ENCODE data around the gene TMEM209.
A peak's percentile ranks its signal among the peaks of the same experiment; 100 is the strongest.
"Not testable (repeated sequence)": the region's sequence is repeated elsewhere in the genome, so short reads cannot be mapped to it uniquely, and the experiment has no call there.

TMEM209 gene

GRCh38 chr7:130133029-130133782 lies 72.0 kb downstream of the TMEM209 start:
- Mint-ChIP-seq H3K27ac (no peak overlapping the region), H3K36me3 (peaks cover 68% of the 10 kb centered on the region), H3K4me1 (peaks cover 14% of the 10 kb centered on the region), H3K4me3 (no peak overlapping the region), H3K9me3 (no peaks in the 10 kb centered on the region)
- DNase-seq (ENCODE audit: low spot score in 2 of 2): no peak
- ATAC-seq: no peak

- Mint-ChIP-seq H3K4me1 (peaks cover 14% of the 10 kb centered on the region), H3K4me3 (no peak overlapping the region), H3K36me3 (peaks cover 70% of the 10 kb centered on the region), H3K9me3 (no peaks in the 10 kb centered on the region), H3K27ac (no peak overlapping the region)
- ATAC-seq (no peak), DNase-seq (ENCODE audit: low spot score in 2 of 2) (no peak)
These were observed 73.0 kb downstream of the TMEM209 start for GRCh38 chr7:130131964-130132875.

GRCh38 chr7:130131191-130131834 lies 73.9 kb downstream of the TMEM209 start:
- Mint-ChIP-seq H3K4me1 (peaks cover 10% of the 10 kb centered on the region), H3K27ac (no peak overlapping the region), H3K9me3 (no peaks in the 10 kb centered on the region), H3K4me3 (no peak overlapping the region), H3K36me3 (peaks cover 78% of the 10 kb centered on the region)
- DNase-seq (ENCODE audit: low spot score in 2 of 2) (no peak), ATAC-seq (no peak)

- Mint-ChIP-seq H3K4me1 (no peaks in the 10 kb centered on the region), H3K4me3 (no peak overlapping the region), H3K9me3 (no peaks in the 10 kb centered on the region), H3K27ac (no peak overlapping the region), H3K36me3 (peaks cover 85% of the 10 kb centered on the region)
- no peak for ATAC-seq
- no peak for DNase-seq (ENCODE audit: low spot score in 2 of 2)
These were observed 76.2 kb downstream of the TMEM209 start for GRCh38 chr7:130129011-130129411.

GRCh38 chr7:130127821-130128317 lies 77.3 kb downstream of the TMEM209 start:
- H3K4me3 Mint-ChIP-seq: no peak overlapping the region
- no peaks in the 10 kb centered on the region for H3K4me1 Mint-ChIP-seq
- ATAC-seq: no peak
- H3K9me3 Mint-ChIP-seq: no peaks in the 10 kb centered on the region
- peaks cover 86% of the 10 kb centered on the region for H3K36me3 Mint-ChIP-seq
- DNase-seq (ENCODE audit: low spot score in 2 of 2): no peak
- no peak overlapping the region for H3K27ac Mint-ChIP-seq

GRCh38 chr7:130127404-130127803 lies 77.8 kb downstream of the TMEM209 start:
- ATAC-seq: no peak
- Mint-ChIP-seq H3K27ac (no peak overlapping the region), H3K4me1 (no peaks in the 10 kb centered on the region), H3K9me3 (no peaks in the 10 kb centered on the region), H3K36me3 (peaks cover 91% of the 10 kb centered on the region), H3K4me3 (no peak overlapping the region)
- DNase-seq (ENCODE audit: low spot score in 2 of 2): no peak

GRCh38 chr7:130126840-130127239 lies 78.4 kb downstream of the TMEM209 start:
- H3K4me3 Mint-ChIP-seq; ATAC-seq; DNase-seq (ENCODE audit: low spot score in 2 of 2); H3K27ac Mint-ChIP-seq; H3K9me3 Mint-ChIP-seq; H3K4me1 Mint-ChIP-seq: not testable (repeated sequence)
- peaks cover 96% of the 10 kb centered on the region for H3K36me3 Mint-ChIP-seq

- Mint-ChIP-seq H3K36me3 (peaks cover 83% of the 10 kb centered on the region), H3K4me3 (no peak overlapping the region), H3K4me1 (no peaks in the 10 kb centered on the region), H3K9me3 (no peaks in the 10 kb centered on the region), H3K27ac (no peak overlapping the region)
- DNase-seq (ENCODE audit: low spot score in 2 of 2): no peak
- ATAC-seq: no peak
These were observed 80.5 kb downstream of the TMEM209 start for GRCh38 chr7:130124711-130125110.

- DNase-seq (ENCODE audit: low spot score in 2 of 2) (no peak), ATAC-seq (no peak)
- no peak overlapping the region for H3K27ac Mint-ChIP-seq
- no peaks in the 10 kb centered on the region for H3K9me3 Mint-ChIP-seq
- peaks cover 71% of the 10 kb centered on the region for H3K36me3 Mint-ChIP-seq
- H3K4me3 Mint-ChIP-seq: no peak overlapping the region
- H3K4me1 Mint-ChIP-seq: peaks cover 2% of the 10 kb centered on the region
These were observed 81.7 kb downstream of the TMEM209 start for GRCh38 chr7:130123501-130123900.

GRCh38 chr7:130118801-130119200 lies 86.4 kb downstream of the TMEM209 start:
- no peaks in the 10 kb centered on the region for H3K9me3 Mint-ChIP-seq
- peaks cover 26% of the 10 kb centered on the region for H3K36me3 Mint-ChIP-seq
- H3K4me3 Mint-ChIP-seq: no peak overlapping the region
- ATAC-seq (no peak), DNase-seq (ENCODE audit: low spot score in 2 of 2) (no peak)
- peak overlapping the region; percentile 40 for H3K27ac Mint-ChIP-seq
- peaks cover 7% of the 10 kb centered on the region for H3K4me1 Mint-ChIP-seq

- Mint-ChIP-seq H3K27ac (peak overlapping the region; percentile 40), H3K9me3 (no peaks in the 10 kb centered on the region), H3K4me1 (peaks cover 7% of the 10 kb centered on the region), H3K36me3 (peaks cover 21% of the 10 kb centered on the region), H3K4me3 (no peak overlapping the region)
- ATAC-seq (no peak), DNase-seq (ENCODE audit: low spot score in 2 of 2) (no peak)
These were observed 86.9 kb downstream of the TMEM209 start for GRCh38 chr7:130118294-130118693.

- H3K27ac Mint-ChIP-seq: no peak overlapping the region
- DNase-seq (ENCODE audit: low spot score in 2 of 2): no peak
- H3K4me3 Mint-ChIP-seq: no peak overlapping the region
- H3K36me3 Mint-ChIP-seq: no peaks in the 10 kb centered on the region
- no peak for ATAC-seq
- peaks cover 7% of the 10 kb centered on the region for H3K4me1 Mint-ChIP-seq
- H3K9me3 Mint-ChIP-seq: no peaks in the 10 kb centered on the region
These were observed 90.4 kb downstream of the TMEM209 start for GRCh38 chr7:130114776-130115175.

All from stimulated activated effector memory CD8-positive, alpha-beta T cell treated with anti-CD3 and anti-CD28 coated beads, Interleukin-12 subunit alpha, Interleukin-12 subunit beta, amount 100 ng/mL, for 72 hours (primary cell).